ENCODE results near the gene BLOC1S2.
A peak's percentile ranks its signal among the peaks of the same experiment; 100 is the strongest.
"Not testable (repeated sequence)": the region's sequence is repeated elsewhere in the genome, so short reads cannot be mapped to it uniquely, and the experiment has no call there.

BLOC1S2 gene

DNA sequence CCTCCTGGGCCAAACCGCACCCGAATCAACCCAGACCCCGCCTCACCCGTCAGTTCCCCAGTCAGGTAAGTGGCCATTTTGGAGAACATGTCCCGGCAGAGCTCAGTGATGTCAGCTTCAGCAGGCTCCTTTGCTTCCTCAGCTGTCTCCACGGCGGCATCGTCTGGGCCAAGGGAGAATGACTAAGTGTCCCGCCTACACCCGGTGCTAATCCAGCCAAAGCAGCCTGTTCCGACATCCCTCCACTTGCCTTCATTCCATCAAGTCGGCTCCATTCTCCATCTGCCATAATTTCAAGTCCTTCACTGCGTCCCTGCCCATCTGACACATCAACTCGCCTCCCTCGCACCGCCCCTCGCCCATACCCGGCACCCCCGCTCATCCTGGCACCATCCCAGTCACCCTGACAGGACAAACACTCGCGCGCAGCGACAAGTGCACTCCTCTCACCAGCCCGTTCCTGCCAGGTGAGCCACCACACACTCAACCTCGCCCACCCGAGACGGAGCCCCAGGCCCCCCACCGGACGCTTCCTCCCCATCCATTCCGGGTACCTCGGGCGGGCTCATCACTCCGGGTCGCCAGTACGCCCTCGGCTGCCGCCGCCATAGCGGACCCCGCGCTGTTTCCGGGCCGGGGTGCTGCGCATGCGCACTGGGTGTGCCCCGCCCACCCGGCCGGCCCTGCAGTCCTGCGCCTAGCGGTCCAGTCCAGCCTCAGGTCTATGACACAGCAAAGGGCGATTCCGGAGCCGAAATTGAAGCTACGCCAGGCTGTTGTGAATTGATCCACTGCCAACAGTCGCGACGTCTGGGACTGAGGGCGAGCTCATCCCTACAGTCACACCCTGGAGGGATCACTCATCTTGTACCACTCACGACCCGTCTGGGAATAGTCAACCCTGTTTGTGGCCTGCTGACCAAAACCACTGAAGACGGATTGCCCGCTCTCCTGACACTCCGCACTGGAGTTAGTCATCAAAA, at the start of gene BLOC1S2:
Gene BLOC1S2 (minus strand): TSS at position 630 of the 983 bp plus-strand sequence. CDS start 21 bp downstream, at position 609.
- DNase-seq = peak; percentile 74

DNA sequence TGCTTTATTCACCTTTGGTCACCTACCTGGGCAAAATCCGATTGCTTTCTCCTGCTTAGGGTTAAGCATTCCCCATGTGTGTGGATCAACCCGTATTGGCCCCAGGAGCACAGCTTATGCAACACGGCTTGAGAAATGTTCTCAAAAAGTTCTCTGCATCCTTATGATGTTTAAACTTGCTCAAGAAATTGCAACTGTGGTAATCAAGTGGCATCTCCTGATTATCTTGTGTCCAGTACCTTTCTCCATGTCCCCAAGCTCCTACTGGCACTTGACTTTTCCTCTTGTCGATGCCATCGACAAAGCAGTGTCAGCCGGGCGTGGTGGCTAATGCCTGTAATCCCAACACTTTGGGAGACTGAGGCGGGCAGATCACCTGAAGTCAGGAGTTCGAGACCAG, 48.3 kb upstream of the BLOC1S2 start:
- no peak for DNase-seq

DNA sequence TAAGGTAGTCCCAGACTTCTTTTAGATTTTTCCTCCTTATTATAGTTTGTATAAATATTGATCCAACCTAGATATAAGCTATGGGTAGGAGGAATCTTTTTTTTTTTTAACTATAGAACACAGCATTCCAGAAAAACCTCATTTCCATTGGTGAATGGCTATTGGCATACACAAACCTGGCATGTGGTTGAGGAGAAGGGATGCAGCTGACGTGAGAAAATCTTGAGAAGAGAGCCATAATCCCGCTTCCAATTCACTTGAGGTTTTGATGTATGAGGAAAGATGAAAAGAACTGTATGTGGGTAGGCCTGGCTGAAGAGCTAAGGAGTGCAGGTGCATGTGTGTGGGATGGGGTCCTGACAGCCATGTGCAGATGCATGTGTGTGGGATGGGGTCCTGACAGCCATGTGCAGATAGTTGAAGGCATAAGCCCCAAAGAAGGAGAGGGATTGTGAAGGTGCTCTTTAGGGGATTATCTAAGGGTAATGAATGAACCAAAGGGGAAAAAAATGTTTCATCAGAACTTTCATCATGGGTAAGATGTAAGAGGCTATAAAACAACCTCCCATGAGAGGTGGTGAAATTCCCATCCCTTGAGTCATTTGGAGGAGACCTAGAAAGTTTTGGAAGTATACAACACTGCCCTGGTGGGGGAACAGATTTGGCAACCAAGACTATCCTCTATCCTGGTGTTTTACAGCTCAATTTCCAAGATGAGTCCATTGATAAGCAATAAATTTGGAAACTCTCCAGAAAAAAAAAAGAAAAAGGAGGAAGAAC, 47.4 kb upstream of the BLOC1S2 start:
- DNase-seq = no peak

DNA sequence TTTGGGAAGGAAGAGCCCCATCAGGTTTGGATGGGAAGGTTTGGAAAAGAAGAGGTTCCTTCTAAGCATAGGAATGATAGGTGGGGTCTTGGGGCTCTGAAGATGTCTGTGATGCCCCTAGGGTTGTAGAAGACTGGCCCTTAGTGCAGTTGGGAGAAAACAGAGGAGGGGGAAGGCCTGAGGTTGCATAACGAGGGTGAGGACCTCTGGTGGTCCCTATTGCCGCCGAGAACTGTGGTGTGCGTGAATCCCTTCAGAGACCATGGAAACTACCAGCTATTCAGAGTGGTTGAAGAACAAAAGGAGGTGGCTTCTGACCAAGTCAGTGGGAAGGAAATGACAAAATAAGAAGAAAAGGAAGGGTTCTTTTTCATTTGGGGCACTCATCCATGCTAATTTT, 46.6 kb upstream of the BLOC1S2 start:
- DNase-seq = no peak

DNA sequence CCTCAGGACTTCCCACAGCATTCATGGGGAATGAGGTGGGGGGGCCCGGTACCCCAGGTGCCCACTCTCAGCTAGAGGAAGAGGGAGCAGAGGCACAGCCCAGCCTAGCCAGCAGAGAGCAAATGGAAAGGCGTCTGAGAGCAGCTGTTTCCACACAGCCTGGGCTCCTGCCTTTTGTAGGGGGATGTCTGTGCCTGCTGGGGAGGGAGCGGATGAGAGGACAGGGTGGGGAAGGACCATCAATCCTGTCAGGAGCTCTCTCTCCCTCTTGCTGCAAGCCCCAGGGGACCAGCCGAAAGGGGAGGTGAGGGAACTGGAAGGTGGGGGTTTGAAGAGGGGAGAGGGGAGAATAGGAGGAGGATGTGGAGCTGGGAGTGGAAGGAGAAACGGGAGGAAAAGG, 43.6 kb upstream of the BLOC1S2 start, which contains the start of gene PKD2L1:
Gene PKD2L1 (minus strand): TSS at position 150 of the 400 bp plus-strand sequence. CDS start 125 bp downstream, at position 25.
- DNase-seq = no peak

DNA sequence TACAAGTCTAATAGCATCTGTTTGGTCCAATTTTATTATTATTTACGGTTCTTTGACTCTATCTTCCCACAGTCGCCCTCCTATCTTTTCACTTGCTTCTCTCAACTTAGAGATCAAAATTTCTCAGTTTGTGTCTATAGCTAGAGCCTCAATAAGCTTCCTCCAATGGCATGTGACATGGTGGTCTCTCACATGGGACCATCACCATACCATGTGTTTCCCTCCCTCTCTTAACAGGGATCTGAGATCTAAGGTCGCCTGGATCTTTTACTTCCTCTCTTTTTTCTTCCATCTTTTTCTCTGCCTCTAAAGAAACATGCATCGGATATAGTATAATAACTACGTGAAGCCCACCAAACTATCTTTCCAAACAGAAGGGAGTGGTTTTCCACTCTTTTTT, 41.7 kb upstream of the BLOC1S2 start:
- DNase-seq = no peak

DNA sequence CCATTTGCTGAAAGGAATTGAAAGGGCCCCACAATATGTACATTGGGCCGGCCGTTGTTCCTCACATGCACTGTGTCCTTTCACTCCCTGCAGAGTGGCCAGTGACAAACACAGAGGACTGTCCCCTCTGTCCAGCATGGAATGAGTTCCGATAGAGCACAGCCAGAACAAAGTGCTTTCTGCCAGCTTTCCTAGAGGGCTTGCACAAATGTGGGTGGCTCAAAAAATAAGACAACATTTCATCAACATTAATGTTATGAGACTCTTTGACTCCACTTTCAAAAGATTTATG, 41.2 kb upstream of the BLOC1S2 start:
- DNase-seq = no peak

DNA sequence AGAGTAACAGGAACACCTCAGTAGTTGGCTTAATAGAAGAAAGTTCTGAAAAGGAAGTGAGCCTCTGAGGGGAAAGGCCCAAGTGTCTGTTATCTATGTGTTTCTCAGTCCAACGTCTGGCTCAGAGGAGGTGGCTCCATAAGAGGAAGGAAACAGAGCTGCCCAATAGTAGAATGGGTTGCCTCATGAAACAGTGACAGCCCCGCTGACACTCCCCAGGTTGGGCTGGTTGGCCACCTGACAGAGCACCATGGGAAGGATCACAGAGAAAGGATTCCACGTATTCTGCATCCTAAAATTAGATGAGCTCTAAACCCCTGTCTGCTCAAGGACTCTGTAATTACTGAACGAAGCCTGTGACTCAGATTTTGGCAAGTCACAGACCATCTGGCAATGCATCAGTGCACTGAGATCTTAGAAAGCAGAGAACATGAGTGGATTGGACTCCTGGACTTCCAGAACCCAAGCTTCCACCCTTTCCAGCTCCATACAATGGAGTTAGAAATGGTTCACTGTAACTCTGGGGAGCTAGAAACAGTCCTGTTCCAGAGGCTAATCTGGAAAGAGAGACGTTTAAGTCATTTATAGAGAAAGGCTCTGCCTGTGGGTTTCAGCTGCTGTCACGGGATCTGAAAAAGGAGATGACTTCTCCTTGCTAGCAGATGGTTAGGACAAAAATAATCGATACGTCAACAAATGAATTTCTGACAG, 40.7 kb upstream of the BLOC1S2 start:
- no peak for DNase-seq

DNA sequence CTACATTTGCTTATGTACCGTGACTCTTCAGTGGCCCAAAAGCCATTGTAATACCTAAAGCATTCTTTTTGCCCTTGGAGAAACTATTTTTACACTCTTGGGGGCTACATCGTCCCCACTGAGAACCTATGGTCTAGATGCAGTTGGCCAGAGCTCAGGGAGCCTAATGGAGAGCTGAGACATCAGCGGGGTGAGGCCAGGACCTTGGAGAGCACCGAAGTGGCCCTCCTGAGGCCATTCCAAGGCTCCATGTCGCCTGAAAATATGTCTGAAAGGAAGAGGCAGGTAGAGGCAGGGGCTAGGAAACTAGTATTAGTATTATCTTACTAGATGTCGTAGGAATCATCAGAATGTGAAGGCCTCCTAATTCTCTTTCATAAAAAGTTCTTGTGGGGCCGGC, 38.7 kb upstream of the BLOC1S2 start:
- DNase-seq = no peak

DNA sequence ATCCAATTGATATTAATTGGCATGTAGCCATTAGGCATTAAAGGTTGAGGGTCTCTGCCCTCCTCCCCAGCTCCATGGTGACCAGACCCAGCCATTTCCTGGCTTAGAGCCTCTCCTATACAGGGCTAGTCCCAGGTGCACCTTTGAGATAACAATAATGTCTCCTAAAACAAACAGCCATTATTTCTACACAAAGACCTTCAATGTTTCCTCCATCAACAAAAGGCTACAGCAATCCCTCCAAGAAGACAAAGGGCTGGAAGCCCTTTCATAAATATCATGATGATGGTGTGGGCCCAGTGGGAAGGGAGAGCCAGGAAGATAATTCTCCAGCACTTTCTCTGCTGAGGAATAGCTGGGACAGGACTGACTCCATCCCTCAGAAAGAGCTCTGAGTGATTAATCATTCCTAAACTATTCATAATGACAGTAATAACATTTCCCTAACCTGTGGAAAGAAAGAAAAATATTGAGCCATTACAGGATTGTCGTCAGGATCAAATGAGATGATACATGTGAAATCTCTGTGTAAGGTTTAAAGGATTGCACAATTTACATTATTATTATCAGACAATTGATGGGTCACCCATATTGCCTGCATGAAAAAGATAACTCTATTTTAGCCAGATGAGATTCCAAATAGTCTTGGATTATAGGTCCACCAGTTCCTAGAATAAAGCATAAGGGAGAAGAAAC, 33.4 kb upstream of the BLOC1S2 start:
- DNase-seq = no peak

DNA sequence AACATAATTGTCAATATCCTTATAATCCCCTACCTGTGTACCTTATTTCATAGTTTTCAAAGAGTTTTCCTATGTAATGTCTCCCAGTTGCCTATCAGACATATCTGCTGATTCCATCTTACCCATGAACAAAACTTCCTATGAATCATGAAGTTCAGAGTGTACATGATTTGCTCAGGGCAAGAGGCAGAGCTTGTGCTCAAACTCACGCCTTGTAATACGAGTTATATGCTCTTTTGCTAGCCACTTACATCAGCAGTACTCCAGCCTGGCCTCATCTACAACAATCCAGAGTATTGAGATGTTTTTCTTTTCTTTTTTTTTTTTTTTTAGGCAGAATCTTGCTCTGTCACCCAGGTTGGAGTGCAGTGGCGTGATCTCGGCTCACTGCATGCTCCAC, 31.7 kb upstream of the BLOC1S2 start:
- no peak for DNase-seq

DNA sequence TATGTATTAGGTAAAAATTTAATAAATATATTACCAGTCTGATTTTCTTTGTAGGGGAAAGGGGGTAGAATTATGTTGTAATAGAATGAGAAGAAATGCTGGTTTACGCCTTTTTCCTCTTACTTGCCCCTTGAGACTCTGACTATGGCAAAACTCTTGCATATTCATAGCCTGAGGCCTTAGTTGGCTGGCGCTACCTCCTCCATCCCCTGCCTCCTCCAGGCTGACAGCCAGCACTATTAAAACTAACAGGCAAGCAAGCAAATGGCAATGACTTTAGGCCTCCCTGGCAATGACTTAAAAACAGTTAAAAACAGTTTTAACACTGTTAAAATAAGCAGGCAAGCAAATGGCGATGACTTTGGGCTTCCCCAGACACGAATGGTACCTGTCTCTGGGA, 29.1 kb upstream of the BLOC1S2 start:
- no peak for DNase-seq

DNA sequence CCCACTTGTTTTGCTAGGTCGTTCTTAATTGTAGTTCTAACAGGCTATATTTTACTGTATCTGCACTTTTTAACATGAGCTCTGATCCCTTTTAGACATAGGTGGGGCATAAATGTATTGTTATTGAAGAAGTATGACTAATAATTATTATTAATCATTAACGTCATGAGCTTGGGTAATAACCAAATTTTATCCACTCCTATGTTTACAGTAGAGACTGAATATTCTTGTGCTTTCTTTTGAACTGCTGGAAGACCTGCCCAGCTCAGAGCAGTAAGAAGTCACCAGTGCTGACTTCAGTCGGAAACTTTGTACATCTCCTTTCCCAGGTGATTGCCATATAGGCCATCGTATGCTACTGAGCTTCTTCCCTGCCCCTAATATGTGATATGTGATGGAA, 24.8 kb upstream of the BLOC1S2 start:
- no peak for DNase-seq

DNA sequence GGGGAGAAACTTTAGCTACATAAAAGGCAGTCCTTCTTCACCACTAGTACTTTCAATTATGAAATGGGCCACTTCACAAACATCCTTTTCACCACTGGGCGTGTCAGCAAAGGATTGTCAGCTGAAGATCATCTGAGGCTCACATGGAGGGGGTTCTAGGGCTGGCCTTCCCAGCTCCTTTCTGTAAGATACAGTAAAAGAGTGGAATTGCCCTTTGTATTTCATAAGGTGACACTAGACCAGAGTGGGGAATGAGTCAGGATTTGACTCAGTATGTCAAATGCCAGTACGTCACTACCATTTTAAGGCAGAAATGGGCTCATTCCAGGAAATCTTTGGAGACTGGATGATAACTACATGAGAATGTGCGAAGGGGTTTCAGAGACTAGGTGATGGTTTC, 21.2 kb upstream of the BLOC1S2 start:
- DNase-seq = no peak

DNA sequence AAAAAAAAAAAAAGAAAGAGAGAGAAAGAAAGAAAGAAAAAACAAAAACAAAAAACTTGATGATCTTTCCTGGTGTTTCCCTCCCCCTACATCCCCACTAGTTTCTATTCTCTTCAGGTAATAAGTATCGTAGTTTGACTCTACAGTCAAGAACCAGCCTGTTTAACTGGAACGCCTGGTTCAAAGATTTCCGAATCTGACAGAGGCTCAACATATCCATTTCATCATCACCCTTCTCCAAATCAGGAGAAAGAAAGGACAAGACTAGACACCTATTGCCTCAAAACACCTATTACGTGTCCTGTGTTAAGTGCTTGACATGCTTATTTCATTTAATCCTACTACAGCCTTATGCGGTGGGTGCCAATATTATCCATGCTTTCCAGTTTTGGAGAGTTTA, 20.4 kb upstream of the BLOC1S2 start:
- no peak for DNase-seq

DNA sequence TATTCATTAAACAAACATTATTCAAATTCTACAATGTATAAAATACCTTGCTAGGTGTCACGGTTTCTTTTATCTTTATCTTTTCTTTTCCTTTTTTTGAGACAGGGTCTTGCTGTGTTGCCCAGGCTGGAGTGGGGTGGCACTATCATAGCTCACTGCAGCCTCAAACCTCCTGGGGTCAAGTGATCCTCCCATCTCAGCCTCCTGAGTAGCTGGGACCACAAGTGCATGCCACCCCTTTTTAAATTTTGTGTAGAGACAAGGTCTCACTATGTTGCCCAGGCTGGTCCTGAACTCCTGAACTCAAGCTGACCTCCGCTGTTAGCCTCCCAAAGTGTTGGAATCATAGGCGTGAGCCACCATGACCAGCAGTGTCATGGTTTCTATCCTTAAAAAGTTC, 17.9 kb upstream of the BLOC1S2 start:
- no peak for DNase-seq

DNA sequence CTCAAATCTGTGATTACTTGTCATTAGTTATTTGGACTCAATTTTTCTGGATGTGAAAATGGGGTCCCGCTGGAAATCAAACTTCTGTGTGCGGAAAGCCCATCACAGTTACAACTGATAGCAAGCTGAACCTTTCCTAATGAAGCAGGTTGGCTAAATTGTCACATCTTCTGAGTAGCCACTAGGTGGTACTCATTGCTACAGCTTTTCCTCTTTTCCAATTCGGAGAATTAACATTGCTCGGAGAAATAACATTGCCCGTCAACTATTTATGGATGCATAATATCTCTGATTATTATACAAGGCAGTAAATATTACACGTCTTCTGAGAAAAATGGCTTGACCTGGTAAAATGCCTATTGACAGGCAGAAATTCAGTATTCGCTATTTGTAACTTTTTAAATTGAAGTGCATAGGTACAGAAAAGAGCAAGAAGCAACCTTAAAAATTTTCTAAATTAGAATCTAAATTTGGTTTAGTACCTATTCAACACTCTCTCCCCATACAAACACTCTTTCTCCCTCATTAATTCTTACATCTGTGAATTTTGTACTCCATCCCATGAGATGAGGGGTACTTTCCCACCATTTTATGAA, 17.3 kb upstream of the BLOC1S2 start:
- DNase-seq = no peak

DNA sequence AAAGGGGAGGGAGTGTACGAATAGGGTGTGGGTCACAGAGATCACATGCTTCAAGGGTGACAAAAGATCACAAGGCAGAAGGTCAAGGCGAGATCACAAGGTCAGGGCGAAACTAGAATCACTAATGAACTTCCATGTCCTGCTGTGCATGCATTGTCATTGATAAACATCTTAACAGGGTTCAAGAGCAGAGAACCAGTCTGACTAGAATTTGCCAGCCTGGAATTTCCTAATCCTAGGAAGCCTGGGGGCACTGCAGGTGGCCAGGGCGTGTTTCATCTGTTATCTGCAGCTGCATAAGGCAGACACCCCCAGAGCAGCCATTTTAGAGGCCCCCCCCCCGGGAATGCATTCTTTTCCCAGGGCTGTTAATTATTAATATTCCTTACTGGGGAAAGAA, 14.6 kb upstream of the BLOC1S2 start:
- not testable (repeated sequence) for DNase-seq

DNA sequence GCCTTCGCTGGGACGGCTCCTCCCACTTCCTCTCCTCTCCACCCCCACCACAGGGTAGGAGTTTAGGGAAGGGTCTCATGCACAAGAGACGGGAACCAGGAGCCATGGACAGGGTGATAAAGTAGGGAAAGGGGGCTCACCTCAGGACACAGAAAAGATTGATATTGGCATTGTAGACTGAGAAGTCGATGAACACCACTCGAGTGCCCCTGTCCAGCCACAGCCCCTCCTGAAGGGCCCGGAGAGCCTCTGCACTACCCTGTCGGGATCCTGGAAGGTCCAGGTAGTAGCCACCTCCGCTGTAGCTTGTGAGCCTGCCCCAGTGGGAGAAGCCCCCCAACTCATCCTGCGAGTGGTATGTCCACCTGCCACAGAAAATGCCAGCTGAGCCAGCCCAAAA, 10.8 kb upstream of the BLOC1S2 start:
- DNase-seq = no peak

DNA sequence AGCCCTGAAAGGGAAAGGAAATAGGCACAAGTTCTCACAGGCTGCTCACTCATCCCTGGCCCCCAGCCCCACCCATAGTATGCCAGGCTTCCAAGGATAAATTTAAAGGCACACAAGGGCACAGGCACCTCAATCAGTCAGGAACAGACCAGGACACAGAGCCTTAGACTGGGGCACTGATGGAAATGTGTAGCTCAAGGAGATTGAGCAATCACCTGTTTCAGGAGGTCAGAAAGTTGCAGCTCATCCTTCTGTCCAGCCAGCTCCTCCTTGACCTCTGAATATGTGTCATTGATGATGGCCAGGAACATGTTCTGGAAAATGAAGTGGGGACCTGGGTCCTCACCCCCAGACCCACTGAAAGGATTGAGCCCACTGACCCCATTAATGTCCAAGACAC, 6.6 kb upstream of the BLOC1S2 start:
- DNase-seq = no peak

DNA sequence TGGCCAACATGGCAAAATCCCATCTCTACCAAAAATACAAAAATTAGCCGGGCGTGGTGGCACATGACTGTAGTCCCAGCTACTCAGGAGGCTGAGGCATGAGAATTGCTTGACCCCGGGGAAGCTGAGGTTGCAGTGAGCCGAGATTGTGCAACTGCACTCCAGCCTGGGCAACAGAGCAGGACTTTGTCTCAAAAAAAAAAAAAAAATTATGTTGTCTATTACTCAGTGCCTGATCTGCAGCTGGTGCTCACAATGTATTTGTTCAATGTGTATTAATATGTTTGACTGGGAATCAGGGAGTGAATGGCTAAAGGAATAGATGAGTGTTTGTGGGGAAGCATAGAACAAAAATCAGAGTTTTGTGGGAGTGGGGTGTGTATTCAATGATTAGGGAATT, 5.8 kb upstream of the BLOC1S2 start:
- not testable (repeated sequence) for DNase-seq

DNA sequence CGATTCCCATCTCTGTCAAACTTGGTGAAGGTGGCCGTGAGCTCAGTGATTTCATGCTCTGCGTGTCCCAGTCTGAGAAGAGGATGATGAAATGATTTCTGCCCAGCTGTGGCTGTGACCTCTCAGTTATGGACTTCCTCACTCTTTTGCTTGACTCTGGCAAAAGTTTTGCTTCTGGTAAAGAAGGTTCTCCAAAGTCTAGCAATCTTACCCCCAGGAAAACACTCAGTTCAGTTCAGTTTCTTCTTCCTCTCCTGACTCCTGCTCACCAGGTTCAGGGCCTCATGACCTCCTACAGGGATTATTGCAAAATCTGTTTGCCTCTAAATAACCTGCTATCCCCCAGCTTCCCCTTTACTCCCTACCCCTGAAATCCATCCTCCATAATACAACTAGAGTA, 4.9 kb upstream of the BLOC1S2 start:
- DNase-seq = no peak

Data from activated T-cell treated with anti-CD3 and anti-CD28 coated beads for 4 hours (primary cell).